HG02884 (cell line): ENCODE measurements around the gene GTF3C1.

Experiments used
- ATAC-seq: cut with Tn5 transposase; IDR thresholded peaks from one replicate; pipeline ENCODE4 v1.9.1; 2021; ENCODE audit warnings: mild to moderate bottlenecking, moderate library complexity; ENCODE audit not compliant: unreplicated experiment

The GTF3C1 gene

GRCh38 chr16:27491894-27492587 lies 57.7 kb downstream of the GTF3C1 start:
- no peak for ATAC-seq

GRCh38 chr16:27489906-27490305 lies 59.8 kb downstream of the GTF3C1 start:
- no peak for ATAC-seq

GRCh38 chr16:27489421-27489820 lies 60.3 kb downstream of the GTF3C1 start:
- ATAC-seq = no peak

- no peak for ATAC-seq
Observed at GRCh38 chr16:27486760-27487159, 63.0 kb downstream of the GTF3C1 start.

GRCh38 chr16:27486344-27486743 lies 63.4 kb downstream of the GTF3C1 start:
- ATAC-seq = no peak

- ATAC-seq = no peak
Observed at GRCh38 chr16:27485811-27486210, 63.9 kb downstream of the GTF3C1 start.

GRCh38 chr16:27485126-27485525 lies 64.6 kb downstream of the GTF3C1 start:
- no peak for ATAC-seq

GRCh38 chr16:27483624-27484023 lies 66.1 kb downstream of the GTF3C1 start:
- ATAC-seq = no peak

GRCh38 chr16:27483088-27483437 lies 66.7 kb downstream of the GTF3C1 start:
- ATAC-seq = no peak

GRCh38 chr16:27482397-27483087 lies 67.2 kb downstream of the GTF3C1 start:
- no peak for ATAC-seq

- no peak for ATAC-seq
Observed at GRCh38 chr16:27481282-27481934, 68.3 kb downstream of the GTF3C1 start.

- no peak for ATAC-seq
Observed at GRCh38 chr16:27480761-27481160, 69.0 kb downstream of the GTF3C1 start.

GRCh38 chr16:27476240-27476639 lies 73.5 kb downstream of the GTF3C1 start:
- no peak for ATAC-seq

- ATAC-seq = no peak
Observed at GRCh38 chr16:27475561-27475960, 74.2 kb downstream of the GTF3C1 start.

GRCh38 chr16:27474921-27475320 lies 74.8 kb downstream of the GTF3C1 start:
- no peak for ATAC-seq

- no peak for ATAC-seq
Observed at GRCh38 chr16:27474041-27474440, 75.7 kb downstream of the GTF3C1 start.

- ATAC-seq = no peak
Observed at GRCh38 chr16:27473101-27473900, 76.4 kb downstream of the GTF3C1 start.

GRCh38 chr16:27472091-27473020 lies 77.4 kb downstream of the GTF3C1 start:
- ATAC-seq = no peak

GRCh38 chr16:27471661-27472060 lies 78.1 kb downstream of the GTF3C1 start:
- no peak for ATAC-seq
